HUES6 (cell line): Measurements from ENCODE around the gene RNF13.

Experiments used
- H3K27ac ChIP-seq: 2 replicates; pipeline ENCODE4 v1.7.0; 2013; ENCODE audit warnings: low read depth, mild to moderate bottlenecking, low read length, inconsistent platforms
- H3K27me3 ChIP-seq: 2 replicates; pipeline ENCODE4 v1.6.1; 2013; ENCODE audit warnings: low read length; ENCODE audit not compliant: control insufficient read depth, insufficient read depth
- H3K36me3 ChIP-seq: 2 replicates; pipeline ENCODE4 v1.6.1; 2013; ENCODE audit warnings: low read length; ENCODE audit not compliant: control insufficient read depth, insufficient read depth
- H3K4me1 ChIP-seq: 2 replicates; pipeline ENCODE4 v1.6.1; 2013; ENCODE audit warnings: low read length; ENCODE audit not compliant: control insufficient read depth, insufficient read depth
- H3K4me3 ChIP-seq: 2 replicates; pipeline ENCODE4 v1.5.1; 2013; ENCODE audit warnings: low read depth, low read length
- H3K9ac ChIP-seq: one replicate; pipeline ENCODE4 v1.6.1; 2013; ENCODE audit warnings: mild to moderate bottlenecking, low read length
- H3K9me3 ChIP-seq: 2 replicates; pipeline ENCODE4 v1.6.1; 2013; ENCODE audit warnings: low read depth, low read length; ENCODE audit not compliant: control insufficient read depth, insufficient read depth

Gene RNF13

DNA sequence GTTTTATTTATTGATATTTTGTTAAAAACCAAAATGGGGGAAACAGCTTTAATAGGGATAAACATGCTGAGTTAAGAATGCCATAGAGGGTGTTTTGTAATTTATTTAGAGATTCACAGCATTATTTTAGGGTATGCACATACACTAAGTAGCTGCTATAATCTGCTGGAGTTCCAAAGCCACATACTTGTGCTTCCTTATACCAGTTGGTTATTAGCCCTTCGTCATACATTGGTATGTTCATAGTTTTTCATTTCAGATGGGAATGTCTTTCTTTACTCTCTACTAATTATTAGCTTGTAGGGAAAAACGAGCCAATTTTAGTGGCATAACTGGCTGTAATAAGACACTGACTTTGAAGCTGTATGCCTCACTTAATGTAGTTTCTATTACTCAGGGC is 82.8 kb downstream of the RNF13 start:
- no peak overlapping the region for H3K4me3 ChIP-seq
- H3K4me1 ChIP-seq = peaks cover 7% of the 10 kb centered on the region; the same call in 1 of the 2 replicates
- H3K27ac ChIP-seq = no peak overlapping the region
- H3K9ac ChIP-seq = no peak overlapping the region
- no peaks in the 10 kb centered on the region for H3K36me3 ChIP-seq
- H3K27me3 ChIP-seq = no peaks in the 10 kb centered on the region
- H3K9me3 ChIP-seq = no peaks in the 10 kb centered on the region

GRCh38 chr3:149898771-149899170 is 85.8 kb downstream of the RNF13 start:
- H3K27ac ChIP-seq = no peak overlapping the region
- no peaks in the 10 kb centered on the region for H3K9me3 ChIP-seq

DNA sequence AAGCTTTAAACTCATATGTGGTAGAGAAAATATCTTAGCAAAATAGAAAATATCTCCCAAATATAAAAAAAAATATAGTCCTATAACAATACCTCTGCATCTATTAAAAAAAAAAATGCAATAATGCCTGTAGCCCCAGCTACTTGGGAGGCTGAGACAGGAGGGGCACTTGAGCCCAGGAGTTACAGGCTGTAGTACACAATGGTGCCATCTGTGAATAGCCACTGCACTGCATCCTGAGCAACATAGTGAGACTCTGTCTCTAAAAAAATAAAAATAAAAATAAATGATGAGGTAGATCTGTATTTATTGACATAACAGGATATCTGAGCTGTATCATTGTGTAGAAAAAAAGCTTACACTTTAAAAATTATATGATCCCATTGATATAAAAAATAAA is 87.3 kb downstream of the RNF13 start:
- Histone ChIP-seq H3K27me3 (no peaks in the 10 kb centered on the region), H3K27ac (no peak overlapping the region), H3K9me3 (no peaks in the 10 kb centered on the region), H3K4me3 (no peak overlapping the region), H3K36me3 (no peaks in the 10 kb centered on the region), H3K9ac (no peak overlapping the region), H3K4me1 (peaks cover 1% of the 10 kb centered on the region; the same call in 1 of the 2 replicates)

More at GRCh38 chr3:149898771-149899170, 85.8 kb downstream of the RNF13 start:
- Histone ChIP-seq H3K9ac (no peak overlapping the region), H3K4me1 (peaks cover 7% of the 10 kb centered on the region; the same call in 1 of the 2 replicates), H3K27me3 (no peaks in the 10 kb centered on the region), H3K36me3 (no peaks in the 10 kb centered on the region), H3K4me3 (no peak overlapping the region)

GRCh38 chr3:149901770-149902169 is 88.8 kb downstream of the RNF13 start:
- Histone ChIP-seq H3K36me3 (no peaks in the 10 kb centered on the region), H3K9ac (no peak overlapping the region), H3K4me3 (no peak overlapping the region), H3K27me3 (no peaks in the 10 kb centered on the region), H3K4me1 (no peaks in the 10 kb centered on the region), H3K9me3 (no peaks in the 10 kb centered on the region), H3K27ac (no peak overlapping the region)

GRCh38 chr3:149902498-149903139 is 89.6 kb downstream of the RNF13 start:
- no peaks in the 10 kb centered on the region for H3K27me3 ChIP-seq
- no peaks in the 10 kb centered on the region for H3K9me3 ChIP-seq
- H3K36me3 ChIP-seq = no peaks in the 10 kb centered on the region

DNA sequence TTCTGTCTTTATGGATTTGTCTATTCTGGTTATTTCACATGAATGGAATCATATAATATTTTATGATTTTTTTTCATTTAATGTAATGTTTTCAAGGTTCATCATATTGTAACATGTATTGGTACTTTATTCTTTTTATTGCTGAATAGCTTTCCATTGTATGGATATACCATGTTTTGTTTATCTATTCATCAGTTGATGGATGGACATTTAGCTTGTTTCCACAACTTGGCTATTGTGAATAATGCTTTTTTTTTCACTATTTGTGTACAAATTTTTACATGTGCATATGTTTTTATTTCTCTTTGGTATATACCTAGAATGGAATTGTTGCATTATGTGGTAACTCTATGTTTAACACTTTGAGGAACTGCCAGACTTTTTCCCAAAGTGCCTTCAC is 93.0 kb downstream of the RNF13 start:
- Histone ChIP-seq H3K36me3 (no peaks in the 10 kb centered on the region), H3K27me3 (no peaks in the 10 kb centered on the region), H3K27ac (no peak overlapping the region), H3K9me3 (no peaks in the 10 kb centered on the region), H3K4me1 (no peaks in the 10 kb centered on the region), H3K4me3 (no peak overlapping the region), H3K9ac (no peak overlapping the region)

More at GRCh38 chr3:149902498-149903139, 89.6 kb downstream of the RNF13 start:
- Histone ChIP-seq H3K4me3 (no peak overlapping the region), H3K4me1 (no peaks in the 10 kb centered on the region), H3K27ac (no peak overlapping the region), H3K9ac (no peak overlapping the region)

GRCh38 chr3:149908424-149908957 is 95.5 kb downstream of the RNF13 start:
- H3K27ac ChIP-seq = no peak overlapping the region
- H3K4me3 ChIP-seq = no peak overlapping the region
- H3K36me3 ChIP-seq = no peaks in the 10 kb centered on the region; the same call in 1 of the 2 replicates
- H3K4me1 ChIP-seq = no peaks in the 10 kb centered on the region
- no peak overlapping the region for H3K9ac ChIP-seq
- H3K9me3 ChIP-seq = no peaks in the 10 kb centered on the region
- H3K27me3 ChIP-seq = no peaks in the 10 kb centered on the region

GRCh38 chr3:149909923-149910322 is 96.9 kb downstream of the RNF13 start:
- Histone ChIP-seq H3K4me1 (no peaks in the 10 kb centered on the region), H3K27me3 (no peaks in the 10 kb centered on the region), H3K36me3 (no peaks in the 10 kb centered on the region; the same call in 1 of the 2 replicates), H3K27ac (no peak overlapping the region), H3K9me3 (no peaks in the 10 kb centered on the region), H3K4me3 (no peak overlapping the region), H3K9ac (no peak overlapping the region)

- Histone ChIP-seq H3K27ac (no peak overlapping the region), H3K4me1 (no peaks in the 10 kb centered on the region), H3K36me3 (peaks cover 4% of the 10 kb centered on the region; the same call in 1 of the 2 replicates), H3K9me3 (no peaks in the 10 kb centered on the region), H3K27me3 (no peaks in the 10 kb centered on the region), H3K4me3 (no peak overlapping the region), H3K9ac (no peak overlapping the region)
These were observed 104.2 kb downstream of the RNF13 start for GRCh38 chr3:149917124-149917667.

- H3K4me1 ChIP-seq = no peaks in the 10 kb centered on the region
- peaks cover 5% of the 10 kb centered on the region; the same call in 1 of the 2 replicates for H3K36me3 ChIP-seq
- H3K27ac ChIP-seq = no peak overlapping the region
These were observed 106.5 kb downstream of the RNF13 start for GRCh38 chr3:149919509-149919908.

GRCh38 chr3:149920119-149920518 is 107.1 kb downstream of the RNF13 start:
- H3K9ac ChIP-seq = no peak overlapping the region
- no peak overlapping the region for H3K27ac ChIP-seq
- no peaks in the 10 kb centered on the region for H3K9me3 ChIP-seq
- H3K36me3 ChIP-seq = peaks cover 5% of the 10 kb centered on the region; the same call in 1 of the 2 replicates
- H3K4me3 ChIP-seq = no peak overlapping the region
- H3K4me1 ChIP-seq = no peaks in the 10 kb centered on the region
- no peaks in the 10 kb centered on the region for H3K27me3 ChIP-seq

More at GRCh38 chr3:149919509-149919908, 106.5 kb downstream of the RNF13 start:
- no peaks in the 10 kb centered on the region for H3K9me3 ChIP-seq
- no peaks in the 10 kb centered on the region for H3K27me3 ChIP-seq
- H3K9ac ChIP-seq = no peak overlapping the region
- no peak overlapping the region for H3K4me3 ChIP-seq
